Dermis blood vessel endothelial cell (primary cell): Measurements from ENCODE around the gene MYADML2. TPM values are rescaled to one million over a fixed set of nuclear protein-coding genes. Genes with fewer than 3 reads are reported as not detected.
"Not testable (repeated sequence)": the region's sequence is repeated elsewhere in the genome, so short reads cannot be mapped to it uniquely, and the experiment has no call there.

Source experiments
- DNase-seq: peaks from one replicate; pipeline ENCODE4 v3.0.0; 2010
- total RNA-seq: library from RNA; depleted of rRNA; stranded (reverse); fragments of >200 nt; gene quantifications from 2 replicates; pipeline ENCODE4 v1.2.3, GENCODE V29; 2014

MYADML2 gene, protein sequence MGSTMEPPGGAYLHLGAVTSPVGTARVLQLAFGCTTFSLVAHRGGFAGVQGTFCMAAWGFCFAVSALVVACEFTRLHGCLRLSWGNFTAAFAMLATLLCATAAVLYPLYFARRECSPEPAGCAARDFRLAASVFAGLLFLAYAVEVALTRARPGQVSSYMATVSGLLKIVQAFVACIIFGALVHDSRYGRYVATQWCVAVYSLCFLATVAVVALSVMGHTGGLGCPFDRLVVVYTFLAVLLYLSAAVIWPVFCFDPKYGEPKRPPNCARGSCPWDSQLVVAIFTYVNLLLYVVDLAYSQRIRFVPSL
- total RNA-seq = not detected in 2 replicates

DNA sequence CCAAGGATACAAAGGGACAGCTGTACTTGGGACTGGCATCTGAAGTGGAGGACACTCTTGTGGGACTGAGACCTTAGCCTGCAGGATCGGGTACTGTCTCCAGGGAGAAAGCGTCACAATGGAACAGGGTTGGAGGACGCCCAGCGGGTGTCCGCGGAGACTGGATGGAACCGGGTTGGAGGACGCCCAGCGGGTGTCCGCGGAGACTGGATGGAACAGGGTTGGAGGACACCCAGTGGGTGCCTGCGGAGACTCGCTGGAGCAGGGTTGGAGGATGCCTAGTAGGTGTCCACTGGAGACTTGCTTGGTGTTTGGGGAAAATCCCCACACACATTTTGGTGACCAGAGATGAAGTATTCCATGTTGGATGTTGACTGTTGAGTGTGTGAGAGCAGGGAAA, at the start of gene MYADML2:
Gene MYADML2, minus strand, starts transcription at position 45 of the 400 bp plus-strand sequence. CDS start 5,492 bp downstream, outside the sequence.
- no peak for DNase-seq

DNA sequence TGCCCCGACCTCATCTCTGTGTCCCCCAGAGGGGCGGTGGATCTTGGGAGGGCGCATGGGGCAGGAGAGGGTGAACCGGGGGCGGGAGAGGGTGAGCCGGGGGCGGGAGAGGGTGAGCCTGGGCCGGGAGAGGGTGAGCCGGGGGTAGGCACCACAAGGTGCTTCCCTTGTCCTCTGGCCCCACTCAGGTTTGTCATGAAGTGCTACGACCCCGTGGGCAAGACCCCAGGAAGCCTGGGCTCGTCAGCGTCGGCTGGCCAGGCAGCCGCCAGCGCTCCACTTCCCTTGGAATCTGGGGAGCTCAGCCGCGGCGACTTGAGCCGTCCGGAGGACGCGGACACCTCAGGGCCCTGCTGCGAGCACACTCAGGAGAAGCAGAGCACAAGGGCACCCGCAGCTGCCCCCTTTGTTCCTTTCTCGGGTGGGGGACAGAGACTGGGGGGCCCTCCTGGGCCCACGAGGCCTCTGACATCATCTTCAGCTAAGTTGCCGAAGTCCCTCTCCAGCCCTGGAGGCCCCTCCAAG, 49.3 kb upstream of the MYADML2 start:
- no peak for DNase-seq

DNA sequence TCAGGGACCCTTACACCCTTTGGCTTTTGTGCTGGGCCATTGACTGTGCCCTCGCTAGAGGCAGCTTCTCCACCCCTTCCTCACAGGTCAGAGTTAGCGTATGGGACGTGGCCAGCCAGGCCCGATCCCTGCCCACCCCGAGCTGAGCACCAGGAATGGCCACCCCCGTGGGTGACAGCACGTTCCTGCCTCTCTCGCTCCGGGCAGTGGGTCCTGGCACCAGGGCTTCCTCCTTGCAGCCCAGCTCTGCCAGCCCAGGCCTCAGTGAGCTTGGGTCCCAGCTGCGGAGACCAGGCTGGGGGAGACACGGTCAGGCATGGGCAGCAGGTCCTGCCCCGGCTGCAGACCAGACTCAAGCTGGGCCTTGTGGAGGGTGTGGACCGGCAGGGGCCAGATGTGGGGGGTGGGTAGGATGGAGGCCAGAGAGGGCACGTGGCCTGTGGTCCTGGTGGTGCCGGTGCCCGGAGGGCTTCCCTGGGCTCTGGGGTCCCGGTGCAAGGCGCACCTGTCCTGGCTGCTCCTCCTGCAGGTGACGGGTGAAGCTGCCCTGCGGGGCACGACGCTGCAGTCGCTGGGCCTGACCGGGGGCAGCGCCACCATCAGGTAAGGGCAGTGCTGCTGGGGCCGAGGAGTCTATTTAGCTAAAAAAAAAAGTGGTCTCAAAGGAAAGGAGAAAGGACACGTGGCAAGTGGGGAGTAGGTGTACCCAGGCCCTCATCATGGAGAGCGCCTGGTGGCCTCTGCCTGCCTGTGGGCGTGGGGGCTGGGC, 48.6 kb upstream of the MYADML2 start:
- DNase-seq = no peak

DNA sequence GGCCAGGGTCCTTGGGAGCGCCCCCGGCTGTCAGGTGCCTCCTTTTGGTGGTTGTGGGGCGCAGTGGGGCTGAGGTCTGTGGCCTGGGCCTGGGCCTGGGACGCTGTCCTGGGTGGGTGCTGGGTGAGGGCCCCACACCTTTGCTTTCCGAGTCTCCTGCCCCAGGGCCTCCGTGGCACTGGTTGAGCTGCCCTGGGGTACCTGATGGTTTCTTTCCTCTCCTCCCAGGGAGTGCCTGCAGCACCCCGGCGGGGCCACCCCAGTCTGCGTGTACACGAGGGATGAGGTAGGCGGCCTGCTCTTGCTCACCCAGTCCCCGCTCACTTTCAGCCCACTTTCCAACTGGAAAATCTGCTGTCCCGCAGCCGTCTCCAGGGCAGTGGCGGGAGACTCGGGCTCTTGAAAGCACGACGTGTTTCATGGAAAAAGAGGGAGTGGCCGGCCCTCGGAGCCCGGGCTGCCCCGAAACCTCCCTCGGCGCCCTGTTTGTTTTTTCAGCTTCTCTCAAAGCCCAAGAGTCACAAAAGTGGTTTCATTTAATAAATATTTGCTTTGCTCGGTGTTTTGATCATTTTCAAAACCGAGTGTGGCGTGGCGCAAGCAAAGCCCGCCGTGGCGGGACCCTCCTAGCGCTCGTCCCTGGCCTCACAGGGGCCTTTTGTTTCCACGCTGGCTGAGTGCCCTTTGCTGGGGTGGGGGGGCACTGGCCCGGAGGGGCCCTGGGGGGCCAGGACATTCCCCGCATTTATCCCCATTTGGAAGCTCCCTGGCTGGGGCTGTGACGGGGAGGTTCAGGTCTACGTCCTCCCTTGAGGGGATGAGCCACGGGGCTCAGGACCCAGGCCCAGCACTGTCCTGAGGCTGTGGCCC, 47.8 kb upstream of the MYADML2 start:
- DNase-seq = no peak

DNA sequence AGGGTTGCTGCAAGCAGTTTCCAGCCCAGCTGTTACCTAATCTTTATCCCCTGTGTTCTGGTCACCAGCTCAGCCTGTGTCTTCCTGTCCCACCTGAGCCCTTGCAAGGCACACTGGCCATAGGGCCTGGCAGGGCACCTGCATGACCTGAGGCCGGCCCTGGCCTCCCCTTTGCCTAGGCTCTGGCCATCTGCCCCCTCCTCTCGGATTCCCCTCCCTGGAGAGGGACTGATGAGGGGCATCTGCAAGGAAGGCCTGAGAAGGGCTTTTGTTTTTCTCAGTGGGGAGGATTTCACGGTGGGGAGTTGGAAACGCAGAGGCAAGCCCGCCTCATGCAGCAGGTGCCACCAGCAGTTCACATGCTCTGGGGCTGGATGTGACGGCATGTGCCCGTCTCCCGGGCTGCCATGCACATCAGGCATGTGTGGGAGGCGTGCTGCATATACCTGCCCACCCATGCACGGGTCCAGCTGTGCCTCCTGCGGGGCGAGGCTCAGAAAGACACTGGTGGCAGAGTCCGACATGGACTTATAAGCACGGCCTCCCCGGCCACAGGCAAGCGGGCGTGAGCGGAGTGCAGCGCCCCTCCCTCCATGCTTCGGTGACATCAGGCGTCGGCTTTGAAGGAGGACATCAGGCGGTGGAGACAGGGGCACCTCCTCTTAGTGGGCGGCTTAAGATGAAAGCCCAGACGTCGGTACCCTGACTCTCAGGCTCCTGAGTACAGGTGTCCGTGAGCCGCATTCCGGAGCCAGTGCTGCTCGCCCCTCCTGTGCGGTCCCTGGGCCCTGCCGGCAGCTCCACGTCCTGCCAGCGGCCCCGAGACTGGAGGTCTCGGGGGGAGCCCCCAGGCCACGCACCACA, 46.9 kb upstream of the MYADML2 start:
- DNase-seq = no peak

DNA sequence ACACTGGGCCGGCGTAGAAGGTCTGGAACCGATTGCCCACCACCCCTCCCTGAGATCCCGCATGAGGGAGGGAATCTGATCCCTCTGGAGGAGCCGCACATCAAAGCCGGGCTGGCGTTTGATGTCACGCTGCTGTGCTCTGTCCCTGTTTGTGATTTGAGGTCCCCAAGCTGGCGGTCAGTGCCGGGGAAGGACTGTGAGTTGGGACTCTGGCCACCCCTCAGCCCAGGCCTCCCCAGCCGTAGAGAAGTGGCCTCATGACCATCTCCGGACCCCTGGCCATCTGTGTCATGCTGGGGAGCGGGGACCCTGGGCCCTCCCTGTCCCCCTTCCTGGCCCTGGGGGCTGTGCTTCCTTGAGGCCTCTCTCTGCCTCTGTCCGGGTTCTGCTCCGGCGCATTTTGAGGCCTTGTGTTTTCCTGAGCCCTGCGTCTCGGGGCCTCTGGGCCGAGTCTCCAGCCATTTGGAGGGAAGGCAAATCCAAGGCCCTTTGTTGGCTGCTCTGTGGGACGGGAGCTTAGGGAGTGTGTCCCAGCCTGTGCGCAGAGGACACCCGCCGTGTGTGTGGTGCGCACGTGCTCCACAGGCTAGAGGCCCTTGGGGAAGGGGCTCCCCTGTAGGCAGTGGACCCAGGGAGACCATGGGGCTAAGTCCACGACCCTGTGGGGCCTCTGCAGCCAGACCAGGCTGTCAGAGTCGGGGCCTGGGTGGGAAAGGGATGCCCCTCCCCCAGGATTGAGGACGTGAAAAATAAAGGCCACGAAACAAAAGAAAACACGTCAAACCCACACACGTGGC, 45.5 kb upstream of the MYADML2 start:
- DNase-seq = no peak

DNA sequence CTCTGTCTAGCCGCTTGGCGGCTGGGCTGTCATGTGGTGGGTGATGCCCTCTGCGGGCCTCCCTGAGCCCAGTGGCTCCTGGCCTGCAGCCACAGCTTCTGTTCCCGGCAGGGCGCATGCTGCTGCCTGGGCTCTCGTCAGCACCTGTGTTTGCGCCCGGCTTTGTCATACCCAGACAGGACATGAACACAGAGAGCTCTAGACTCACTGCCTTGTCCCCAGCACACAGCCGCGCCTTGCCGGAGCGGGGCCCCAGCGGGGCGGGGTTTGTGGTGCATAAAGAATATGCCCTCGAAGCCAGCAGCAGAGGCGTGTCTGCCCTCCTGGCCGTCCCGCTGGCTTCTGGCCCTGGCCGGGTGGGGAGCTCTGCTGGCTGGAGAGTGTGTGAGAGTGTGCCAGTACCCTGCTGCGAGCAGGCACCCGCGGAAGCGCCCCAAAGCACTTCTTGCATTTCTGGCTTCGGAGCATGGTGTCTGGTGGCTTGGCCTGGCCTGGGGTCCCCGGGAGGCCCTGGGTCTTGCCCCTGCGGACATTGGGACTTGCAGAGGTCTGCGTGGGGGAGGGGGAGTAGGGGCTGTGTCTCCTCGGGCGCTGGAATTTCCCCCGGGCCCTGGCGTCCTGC, 44.8 kb upstream of the MYADML2 start:
- DNase-seq = peak; percentile 41

DNA sequence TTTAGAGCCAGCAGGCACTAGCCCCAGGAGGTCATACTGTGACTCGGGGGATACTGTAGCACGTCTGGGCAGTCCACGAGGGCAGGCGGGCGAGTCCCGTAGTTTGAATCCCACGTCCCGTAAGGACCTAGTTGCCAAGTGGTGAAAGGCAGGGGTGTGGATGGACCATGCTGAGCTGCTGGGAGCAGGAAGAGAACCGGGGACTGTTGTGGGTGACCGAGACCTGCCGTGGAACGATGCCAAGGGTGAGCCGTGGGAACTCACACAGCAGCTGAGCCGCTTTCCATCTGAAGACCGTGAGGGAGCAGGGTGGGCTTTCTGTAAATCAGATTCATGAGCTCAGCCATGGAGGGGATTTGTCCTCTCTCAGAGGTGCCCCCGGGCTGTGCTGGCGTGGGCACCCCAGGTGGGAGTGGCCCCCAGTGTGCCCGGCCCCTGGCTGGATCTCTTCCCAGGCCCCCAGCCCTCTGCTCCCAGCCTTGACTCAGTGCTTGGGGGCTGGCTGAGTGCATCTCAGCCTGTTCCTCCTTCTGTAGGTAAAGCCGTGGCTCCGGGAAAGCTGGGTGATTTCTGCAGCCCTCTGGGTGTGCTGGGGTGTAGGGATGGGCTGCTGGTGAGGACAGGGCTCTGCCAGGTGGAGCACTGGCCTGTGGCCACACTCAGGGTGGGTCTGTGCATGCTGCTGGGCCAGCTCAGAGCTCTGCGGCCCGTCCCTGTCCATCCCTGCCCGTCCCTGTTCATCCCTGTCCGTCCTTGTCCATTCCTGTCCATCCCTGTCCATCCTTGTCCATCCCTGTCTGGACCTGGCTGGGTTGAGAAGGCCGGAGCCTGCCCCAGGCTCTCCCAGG, 44.0 kb upstream of the MYADML2 start:
- DNase-seq = no peak

DNA sequence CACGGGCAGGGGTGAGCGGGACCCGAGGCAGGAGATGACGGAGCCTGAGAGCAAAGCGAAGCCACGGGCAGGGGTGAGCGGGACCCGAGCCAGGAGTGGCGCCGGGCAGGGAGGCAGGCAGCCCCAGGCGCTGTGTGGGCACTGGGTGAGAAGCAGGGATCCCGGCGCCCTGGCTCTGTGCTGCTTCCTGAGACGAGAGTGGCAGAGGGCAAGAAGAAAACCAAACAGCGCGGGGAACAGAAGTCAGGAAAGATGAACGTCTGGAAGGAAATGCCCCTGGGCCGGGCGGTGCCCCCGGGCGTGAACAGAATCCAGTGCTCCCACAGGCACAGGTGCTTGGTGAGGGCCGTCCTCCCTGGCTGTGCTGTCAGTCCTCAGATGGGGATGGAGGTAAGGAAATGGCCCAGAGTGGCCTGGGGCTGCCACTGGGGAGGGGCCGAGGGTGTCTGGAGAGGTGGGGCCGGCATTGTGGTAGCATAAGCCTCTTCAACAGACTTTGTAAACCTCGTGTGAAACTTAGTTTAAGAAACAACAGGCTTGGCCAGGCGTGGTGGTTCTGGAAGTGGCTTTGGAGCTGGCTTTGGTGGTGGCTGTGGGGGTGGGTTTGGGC, 40.2 kb upstream of the MYADML2 start:
- DNase-seq = no peak

DNA sequence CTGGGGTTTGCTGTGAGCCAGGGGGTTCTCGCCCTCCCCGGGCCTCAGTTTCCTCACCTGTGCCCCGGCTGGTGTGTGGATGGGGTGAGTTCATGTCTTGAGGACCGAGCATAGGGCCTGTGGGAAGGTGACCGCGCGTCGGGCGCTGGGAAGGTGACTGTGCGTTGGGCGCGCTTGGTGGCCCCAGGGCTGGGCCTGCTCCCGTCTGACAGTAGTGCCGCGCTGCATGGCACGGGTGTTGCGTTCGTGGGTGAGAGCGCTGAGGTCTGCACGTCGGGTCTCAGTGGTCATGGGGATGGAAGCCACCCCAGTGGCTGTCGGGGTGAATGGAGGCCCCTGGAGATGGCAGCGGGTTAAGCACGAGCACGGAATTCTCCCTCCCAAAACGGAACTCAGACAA, 39.6 kb upstream of the MYADML2 start:
- no peak for DNase-seq

DNA sequence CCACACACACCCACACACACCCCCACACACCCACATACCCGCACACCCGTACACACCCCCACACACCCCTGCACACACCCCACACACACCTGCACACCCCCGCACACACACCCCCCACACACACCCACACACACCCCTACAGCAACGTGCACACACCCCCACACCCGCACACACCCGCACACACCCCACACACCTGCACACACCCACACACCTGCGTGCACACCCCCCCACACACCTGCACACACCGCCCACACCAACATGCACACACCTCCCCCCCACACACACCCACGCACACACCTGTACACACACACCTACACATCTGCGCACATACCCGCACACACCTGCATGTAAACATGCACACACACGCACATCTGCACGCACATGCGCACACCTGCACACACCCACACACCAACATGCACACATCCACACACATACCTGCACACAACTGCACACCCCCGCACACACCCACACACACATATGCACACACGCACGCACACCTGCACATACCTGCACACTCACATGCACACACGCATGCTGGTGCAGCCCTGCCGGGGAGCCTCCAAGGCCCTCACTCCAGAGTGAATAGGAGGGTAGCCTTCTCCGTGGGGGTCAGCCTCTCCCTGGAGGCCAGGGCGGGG, 37.9 kb upstream of the MYADML2 start:
- no peak for DNase-seq

DNA sequence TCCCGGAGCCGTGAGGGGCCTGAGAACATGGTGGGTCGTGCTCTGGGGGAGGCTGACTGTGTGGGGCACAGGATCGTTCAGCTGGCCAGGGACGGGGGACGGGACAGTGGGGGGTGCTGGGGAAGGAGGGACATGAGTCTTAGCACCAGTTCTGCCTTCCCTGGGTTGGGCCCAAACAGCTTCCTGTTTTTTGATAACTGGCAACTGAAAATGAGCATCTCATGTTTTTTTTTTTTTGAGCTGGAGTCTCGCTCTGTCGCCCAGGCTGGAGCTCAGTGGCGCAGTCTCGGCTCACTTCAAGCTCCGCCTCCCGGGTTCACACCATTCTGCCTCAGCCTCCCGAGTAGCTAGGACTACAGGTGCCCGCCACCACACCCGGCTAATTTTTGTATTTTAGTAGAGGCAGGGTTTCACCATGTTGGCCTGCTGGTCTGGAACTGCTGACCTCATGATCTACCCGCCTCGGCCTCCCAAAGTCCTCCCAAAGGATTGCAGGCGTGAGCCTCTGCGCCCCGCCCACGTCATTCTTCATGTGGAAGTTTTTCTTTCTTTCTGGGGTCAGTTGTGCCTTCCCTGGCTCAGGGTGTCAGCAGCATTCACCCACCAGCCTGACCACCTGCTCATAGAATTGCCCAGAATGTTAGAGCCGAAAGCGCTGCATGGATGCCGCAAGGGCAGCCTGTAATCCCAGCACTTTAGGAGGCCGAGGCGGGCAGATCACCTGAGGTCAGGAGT, 36.8 kb upstream of the MYADML2 start:
- DNase-seq = no peak

DNA sequence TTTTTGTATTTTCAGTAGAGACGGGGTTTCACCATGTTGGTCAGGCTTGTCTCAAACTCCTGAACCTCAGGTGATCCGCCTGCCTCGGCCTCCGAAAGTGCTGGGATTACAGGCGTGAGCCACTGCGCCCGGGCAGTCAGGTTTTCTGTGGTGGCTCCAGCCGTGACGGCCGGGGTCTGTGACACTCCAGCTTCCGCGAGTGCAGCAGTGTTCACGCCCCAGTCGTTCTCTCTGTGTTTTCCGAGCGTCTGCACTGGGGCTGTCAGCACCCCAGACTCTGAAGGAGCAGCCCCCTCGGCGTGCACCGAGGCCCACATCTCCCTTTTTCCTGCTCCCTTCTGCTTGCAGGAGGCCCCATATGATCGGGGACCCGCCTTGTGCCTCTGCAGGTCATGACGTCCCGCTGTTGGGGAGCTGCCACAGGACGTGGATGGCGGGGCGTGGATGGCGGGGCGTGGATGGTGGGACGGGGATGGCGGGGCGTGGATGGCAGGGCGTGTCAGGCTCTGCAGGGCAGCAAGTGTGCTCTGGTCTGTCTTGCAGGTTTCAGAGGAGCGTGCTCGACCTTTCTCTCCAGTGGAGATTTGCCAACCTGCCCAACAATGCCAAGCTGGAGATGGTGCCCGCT, 36.1 kb upstream of the MYADML2 start:
- no peak for DNase-seq

DNA sequence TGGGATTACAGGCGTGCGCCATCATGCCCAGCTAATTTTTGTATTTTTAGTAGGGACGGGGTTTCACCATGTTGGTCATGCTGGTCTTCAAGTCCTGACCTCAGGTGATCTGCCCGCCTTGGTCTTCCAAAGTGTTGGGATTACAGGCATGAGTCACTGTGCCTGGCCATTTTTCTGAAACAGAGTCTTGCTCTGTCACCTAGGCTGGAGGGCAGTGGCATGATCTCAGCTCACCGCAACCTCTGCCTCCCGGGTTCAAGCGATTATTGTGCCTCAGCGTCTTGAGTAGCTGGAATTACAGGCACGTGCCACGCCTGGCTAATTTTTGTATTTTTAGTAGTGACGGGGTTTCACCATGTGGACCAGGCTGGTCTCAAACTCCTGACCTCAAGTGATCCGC, 34.5 kb upstream of the MYADML2 start:
- not testable (repeated sequence) for DNase-seq

DNA sequence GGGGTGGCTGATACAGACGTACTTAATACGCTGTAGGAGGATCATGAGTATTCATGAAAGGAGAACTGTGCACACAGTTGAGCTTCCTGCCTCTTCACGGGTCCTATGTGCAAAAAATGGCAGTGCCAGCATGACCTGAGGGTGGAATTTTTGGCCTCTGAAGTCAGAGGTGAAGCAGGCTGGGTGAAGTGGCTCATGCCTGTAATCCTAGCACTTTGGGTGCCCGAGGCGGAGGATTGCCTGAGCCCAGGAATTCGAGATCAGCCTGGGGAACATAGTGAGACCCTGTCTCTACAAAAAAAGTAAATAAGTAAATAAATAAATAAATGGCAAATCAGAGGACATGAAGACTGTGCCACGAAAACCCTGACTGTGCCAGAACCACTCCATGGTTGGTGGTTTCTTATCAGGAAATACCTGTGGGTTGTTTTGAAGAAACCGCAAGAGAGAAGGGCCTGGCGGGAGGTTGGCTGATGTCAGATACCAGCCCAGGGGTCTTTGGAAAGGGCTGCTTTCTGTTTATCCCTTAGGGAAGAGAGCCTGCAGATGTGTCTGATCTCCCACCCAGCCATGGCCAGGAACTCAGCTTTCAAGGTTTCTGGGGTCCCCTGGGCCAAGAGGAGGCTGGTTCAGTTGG, 33.8 kb upstream of the MYADML2 start:
- no peak for DNase-seq

DNA sequence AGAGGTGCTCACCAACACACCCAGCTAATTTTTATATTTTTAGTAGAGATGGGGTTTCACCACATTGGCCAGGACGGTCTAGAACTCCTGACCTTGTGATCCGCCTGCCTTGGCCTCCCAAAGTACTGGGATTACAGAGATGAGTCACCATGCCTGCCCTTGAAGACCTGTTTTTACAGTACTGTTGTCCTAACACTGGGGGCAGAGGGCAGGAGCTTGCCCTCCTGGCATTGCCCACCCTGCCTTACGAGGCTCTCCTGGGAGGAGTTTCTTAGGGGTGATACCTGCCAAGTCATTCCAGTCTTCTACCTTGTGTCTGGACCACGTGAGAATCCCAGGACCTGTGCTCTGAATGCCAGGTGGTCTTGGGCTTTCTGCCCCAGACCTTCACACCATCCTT, 33.1 kb upstream of the MYADML2 start:
- DNase-seq = no peak
